HG02678 (cell line): ENCODE results near the gene STK4.

ENCODE experiments used
- ATAC-seq: cut with Tn5 transposase; IDR thresholded peaks from one replicate; pipeline ENCODE4 v1.9.1; 2021; ENCODE audit warnings: mild to moderate bottlenecking, moderate library complexity; ENCODE audit not compliant: unreplicated experiment

STK4 gene

GRCh38 chr20:45080867-45081624 lies 114.7 kb downstream of the STK4 start:
- ATAC-seq = no peak

DNA sequence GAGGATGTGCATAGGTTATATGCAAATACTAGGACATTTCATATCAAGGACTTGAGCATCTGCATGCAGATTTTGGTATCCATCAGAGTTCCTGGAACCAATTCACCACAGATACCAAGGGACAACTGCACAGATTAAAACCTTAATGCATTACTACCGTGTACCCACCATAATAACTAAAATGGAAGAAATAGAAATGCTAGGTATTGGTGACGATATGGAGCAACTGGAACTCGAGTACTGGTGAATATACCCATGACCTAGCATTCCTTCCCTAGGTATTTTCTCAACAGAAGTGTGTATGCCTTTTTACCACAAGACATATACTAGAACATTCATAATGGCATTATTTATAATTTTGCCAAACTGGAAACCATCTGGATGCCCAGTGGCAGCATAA lies 116.2 kb downstream of the STK4 start:
- no peak for ATAC-seq

DNA sequence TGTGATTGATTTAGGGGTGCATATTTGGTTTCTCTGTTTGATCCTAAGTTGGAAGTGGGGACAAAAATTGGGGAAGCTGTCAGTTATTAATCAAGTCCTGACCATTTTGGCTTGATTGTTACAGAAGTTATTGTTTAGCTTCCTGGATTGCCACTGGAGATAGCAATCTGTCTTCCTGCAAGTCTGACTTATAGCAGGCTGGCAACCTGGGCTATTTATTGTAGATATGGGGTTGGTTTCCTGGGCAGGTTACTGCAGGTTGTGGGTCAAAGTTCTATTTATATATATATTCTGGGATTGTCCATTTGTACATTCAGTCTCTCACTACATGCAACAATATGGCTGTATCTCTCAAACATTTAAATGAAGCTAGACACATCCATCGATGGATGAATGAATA lies 116.8 kb downstream of the STK4 start:
- no peak for ATAC-seq

GRCh38 chr20:45085289-45085688 lies 119.0 kb downstream of the STK4 start:
- ATAC-seq = no peak

DNA sequence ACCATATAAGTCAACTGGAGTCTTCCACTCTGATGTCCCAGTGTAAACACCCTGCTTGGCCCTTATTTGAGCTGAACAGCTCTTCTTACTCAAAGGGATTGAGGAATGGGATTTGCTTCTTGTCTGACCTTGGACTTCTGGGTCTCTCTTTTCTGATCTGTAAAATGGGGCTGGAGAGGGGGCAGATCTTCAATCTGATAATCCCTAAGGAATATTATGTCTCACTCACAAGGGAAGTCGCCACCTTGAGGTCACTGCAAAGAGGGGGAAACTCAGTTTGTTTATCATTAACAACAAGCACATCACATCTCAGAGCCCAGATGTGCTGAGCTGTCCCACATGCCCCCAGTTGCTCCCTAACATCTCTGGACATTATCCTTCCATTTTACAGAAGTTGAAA lies 119.6 kb downstream of the STK4 start:
- ATAC-seq = no peak

DNA sequence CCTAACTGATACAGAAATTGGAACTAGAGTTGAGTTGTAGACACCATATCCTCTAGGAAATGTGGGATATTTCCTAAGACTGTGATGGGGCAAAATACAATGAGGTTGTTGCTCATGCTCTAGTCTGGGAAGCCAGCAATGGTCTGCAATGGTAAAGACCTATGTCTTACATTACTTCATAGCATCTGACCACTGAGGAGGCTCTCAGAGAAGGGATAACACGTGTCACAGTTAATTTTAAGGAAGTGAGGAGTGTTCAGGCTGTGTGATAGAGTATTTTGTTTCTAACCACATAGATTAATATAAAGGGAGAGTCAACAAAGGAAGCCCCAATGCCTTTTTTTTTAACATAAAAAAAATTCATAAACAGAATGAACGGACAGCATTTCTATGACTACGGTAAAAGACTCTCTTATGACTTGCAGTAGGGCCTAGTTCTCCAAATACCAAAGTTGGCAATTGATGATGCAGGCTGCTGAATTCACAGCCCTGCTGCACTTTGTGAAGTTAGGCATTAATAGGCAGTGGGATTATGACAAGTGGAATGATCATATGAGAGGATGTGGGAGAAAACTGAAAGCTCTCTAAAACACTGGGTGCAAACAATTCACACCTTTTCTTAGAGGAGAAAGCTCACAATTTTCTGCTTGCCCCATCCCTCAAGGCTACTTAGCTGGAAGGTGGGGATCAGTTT lies 120.9 kb downstream of the STK4 start:
- ATAC-seq = no peak

DNA sequence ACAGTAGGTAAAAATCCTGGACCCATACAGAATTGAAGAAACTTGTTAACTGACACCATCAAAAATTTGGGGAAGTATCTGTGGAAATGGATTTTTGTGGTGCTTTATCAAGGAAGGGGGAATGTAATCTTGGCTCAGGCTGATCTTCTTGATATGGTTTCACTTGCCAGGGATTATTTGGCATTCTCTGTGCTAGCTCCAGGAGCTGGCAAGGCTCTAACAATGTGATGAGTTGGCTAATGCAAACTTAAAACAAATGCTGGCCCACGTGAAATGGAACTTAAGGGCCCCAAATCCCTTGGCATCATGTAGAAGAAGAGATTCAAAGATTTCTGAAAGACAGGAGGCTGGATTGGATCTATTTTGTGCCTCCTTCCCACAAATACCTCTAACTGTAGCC lies 121.5 kb downstream of the STK4 start:
- no peak for ATAC-seq

DNA sequence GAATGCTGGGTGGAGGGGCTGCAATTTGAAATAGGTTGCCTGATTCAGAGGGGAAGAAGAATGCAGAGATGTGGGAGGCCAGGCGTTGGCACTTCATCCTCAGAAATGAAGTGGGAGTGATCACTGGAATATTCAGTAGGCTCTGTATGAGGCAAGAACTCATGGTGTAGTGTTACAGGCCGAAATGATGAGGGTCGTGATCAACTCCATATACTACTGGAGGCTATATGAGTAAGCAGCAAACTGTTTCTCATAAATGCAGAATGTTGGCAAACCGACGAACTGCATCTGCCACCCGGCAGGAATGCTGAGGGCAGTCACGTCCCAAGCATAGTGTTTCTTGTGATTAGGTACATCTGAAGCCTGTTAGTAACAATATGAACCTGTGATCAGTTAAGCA lies 121.9 kb downstream of the STK4 start:
- ATAC-seq = no peak

GRCh38 chr20:45090481-45090880 lies 124.2 kb downstream of the STK4 start:
- ATAC-seq = no peak

DNA sequence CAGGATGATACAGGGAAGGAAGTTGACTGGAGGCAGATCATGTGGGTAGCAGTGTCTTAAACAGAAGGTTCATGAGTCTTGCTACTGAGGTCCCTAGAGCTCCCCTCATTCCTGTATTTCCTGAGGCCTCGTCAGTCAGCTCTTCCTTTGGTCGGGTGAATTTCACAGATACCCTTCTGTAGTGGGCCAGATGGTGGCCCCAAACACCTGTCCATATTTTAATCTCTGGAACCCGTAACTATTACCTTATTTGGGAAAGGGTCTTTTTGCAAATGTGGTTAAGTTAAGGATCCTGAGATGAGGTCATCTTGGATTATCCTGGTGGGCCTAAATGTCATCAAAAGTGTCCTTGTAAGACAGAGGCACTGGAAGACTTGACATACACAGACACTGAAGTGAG lies 125.1 kb downstream of the STK4 start:
- ATAC-seq = no peak

GRCh38 chr20:45092898-45093297 lies 126.6 kb downstream of the STK4 start:
- no peak for ATAC-seq

DNA sequence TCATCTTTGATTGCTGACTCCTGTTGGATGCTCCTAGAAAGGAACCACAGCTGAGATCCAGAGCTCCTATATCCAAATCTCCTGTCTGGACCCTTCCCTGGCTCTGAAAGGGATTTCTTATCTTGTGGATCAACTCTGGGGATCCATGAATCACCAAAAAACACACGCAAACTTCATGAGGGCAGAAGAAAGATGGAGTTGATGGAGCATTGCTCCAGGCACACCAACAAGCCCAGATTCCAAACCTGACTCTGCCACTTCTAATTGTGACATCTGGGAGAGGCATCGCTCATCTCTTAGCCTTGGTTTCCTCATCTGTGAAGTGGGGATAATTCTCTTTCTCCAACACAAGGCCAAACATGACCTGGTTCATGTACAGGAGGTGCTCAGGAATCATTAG lies 127.9 kb downstream of the STK4 start:
- no peak for ATAC-seq

- no peak for ATAC-seq
These were observed 128.7 kb downstream of the STK4 start for GRCh38 chr20:45094864-45095574.

- ATAC-seq = no peak
These were observed 129.5 kb downstream of the STK4 start for GRCh38 chr20:45095805-45096238.

GRCh38 chr20:45096781-45097180 lies 130.5 kb downstream of the STK4 start:
- ATAC-seq = no peak

DNA sequence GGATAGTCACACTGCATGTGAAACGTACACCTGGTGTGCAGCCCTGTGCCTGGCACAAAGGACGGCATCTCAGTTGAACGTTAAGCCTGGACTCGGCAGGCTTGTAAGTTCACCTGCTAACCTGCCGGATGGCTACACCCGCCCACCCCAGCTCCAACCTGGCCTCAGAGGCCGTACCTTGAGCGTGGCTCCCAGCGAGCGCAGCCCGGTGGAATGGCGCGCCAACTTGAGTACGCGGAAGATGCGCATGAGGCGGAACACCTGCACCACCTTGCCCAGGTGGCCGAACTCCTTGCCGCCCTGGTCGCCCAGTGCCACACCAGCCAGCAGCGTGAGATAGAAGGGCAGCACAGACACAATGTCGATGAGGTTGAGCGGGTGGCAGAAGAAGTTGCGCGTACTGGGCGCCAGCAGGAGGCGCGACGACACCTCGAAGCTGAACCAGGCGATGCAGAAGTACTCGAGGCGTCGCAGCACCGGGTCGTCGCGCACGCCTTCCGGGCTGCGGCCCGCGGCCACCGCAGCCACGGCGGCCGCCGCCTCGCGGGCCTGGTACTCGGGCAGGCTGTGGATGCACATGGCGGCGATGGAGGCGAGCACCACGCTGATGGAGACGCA lies 131.3 kb downstream of the STK4 start:
- no peak for ATAC-seq

DNA sequence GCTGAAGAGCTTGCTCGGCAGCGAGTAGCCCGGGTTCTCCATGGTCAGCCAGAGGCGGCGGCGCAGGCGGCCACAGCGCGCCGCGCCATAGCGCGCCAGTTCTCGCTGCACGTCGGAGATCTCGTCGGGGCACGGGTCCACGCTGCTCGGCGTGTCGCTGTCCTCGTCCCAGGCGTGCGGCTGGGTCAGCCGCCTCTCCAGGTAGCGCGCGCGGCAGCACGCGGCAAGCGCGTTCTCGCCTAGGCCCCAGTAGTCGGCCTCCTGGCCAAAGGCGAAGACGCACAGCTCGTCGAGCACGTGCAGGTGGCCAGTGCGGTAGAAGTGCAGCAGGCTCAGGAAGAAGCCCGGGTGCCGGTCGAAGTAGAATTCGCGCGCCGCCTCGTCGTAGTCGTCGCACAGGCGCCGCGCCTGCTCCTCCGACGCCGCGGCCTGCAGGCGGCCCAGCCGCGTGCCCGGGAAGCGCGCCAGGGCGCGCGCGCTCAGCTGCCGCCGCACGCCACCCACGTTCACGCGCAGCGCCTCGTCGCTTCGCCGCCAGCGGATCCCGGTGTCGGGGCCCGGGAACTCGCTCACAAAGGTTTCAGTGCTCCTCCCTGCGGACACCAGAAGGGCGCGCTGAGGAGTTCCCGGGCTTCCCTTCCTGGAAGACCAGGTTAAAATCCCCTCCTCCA lies 131.9 kb downstream of the STK4 start:
- no peak for ATAC-seq

DNA sequence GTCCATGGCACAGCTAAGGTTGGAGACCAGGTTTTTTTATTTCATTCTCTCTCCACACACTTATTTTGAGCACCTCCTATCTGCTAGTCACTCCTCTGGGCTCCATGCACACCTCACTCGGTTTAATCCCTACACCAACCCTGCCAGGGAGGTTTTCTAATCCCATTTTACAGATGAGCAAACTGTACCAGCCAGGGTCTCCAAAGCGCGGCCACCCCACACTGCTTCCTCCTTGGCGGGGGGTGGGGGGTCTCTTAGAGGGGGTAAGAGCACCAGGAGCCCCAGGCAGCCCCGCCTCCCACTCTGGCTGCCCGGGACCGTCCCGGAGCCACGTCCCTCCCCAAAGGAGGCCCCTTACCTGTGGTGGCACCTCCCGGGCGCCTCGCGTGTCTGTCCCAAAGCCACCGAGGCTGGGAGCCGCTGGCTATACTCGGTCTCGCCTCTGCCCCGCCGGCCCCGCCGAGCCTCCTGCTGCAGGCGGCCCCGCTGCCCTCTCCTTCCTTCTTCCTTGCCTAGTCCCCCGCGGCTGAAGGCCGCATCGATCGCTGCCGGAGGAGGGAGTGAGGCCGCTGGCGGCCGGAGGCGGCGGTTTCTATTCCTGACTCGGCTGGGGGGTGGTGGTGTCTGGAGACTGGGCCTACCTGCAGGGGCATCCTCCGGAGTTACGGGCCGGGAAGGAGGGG lies 134.4 kb downstream of the STK4 start, which contains the start of gene KCNS1:
TSS of gene KCNS1 (minus strand) at position 565 of the 683 bp plus-strand sequence. CDS start 1,891 bp downstream, outside the sequence.
- no peak for ATAC-seq

DNA sequence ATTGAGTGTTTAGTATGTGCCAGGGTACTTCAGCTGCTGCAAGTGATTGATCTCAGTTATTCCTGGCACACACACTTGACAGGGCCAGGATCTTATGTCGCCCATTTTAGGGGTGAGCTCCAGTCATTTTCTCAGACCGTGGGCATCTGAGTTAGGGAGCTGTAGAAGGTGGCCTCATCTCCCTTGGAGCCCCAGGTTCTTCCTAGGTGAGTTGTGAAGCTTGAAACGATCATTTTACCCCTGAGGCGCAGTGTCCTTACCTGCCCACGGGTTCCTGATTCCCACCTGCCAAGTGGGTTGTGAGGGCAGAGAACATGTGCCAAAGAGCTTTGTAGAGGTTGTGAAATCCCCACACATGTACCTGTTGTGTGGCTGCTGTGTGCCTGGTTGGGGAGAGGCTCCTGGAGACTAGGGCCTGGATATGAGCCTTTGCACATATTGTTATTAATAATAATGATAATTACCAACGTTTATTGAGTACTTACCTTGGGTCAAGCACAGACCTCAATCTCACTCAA lies 135.1 kb downstream of the STK4 start:
- ATAC-seq = no peak

DNA sequence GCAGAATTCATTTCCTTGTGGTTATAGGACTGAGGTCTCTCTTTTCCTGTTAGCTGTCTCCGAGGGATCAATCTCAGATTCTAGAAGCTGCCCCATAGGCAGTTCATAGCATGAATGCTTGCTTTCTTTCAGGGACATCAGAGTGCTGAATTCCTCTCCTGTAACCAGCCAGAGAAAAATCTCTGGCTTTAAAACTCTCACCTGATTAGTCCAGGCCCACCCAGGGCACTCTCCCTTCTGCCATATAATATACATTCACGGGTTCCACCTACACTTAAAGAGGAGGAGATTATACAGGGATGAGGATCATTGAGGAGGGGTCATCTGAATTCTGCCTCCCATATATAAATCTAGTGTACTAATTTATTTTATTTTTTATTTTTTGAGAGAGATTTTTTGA lies 136.8 kb downstream of the STK4 start:
- ATAC-seq = no peak
